GM21717 (cell line): ENCODE results near the gene CMSS1.

Source experiments
- ATAC-seq: cut with Tn5 transposase; IDR thresholded peaks from one replicate; pipeline ENCODE4 v1.9.1; 2021; ENCODE audit warnings: mild to moderate bottlenecking, moderate library complexity; ENCODE audit not compliant: unreplicated experiment

The CMSS1 gene

GRCh38 chr3:99873269-99874102, 55.8 kb downstream of the CMSS1 start:
- no peak for ATAC-seq

- ATAC-seq, result no peak
These were observed 56.8 kb downstream of the CMSS1 start for GRCh38 chr3:99874237-99875002.

- ATAC-seq, result no peak
These were observed 57.9 kb downstream of the CMSS1 start for GRCh38 chr3:99875581-99875928.

- peak; percentile 78 for ATAC-seq
These were observed 58.5 kb downstream of the CMSS1 start for GRCh38 chr3:99875929-99876841.

- no peak for ATAC-seq
These were observed 59.4 kb downstream of the CMSS1 start for GRCh38 chr3:99877031-99877579.

GRCh38 chr3:99878005-99878404, 60.3 kb downstream of the CMSS1 start:
- ATAC-seq, result peak; percentile 66

GRCh38 chr3:99879275-99879674, 61.6 kb downstream of the CMSS1 start:
- ATAC-seq, result no peak

- no peak for ATAC-seq
These were observed 63.5 kb downstream of the CMSS1 start for GRCh38 chr3:99881121-99881524.

GRCh38 chr3:99882436-99883137, 64.9 kb downstream of the CMSS1 start:
- ATAC-seq, result no peak

GRCh38 chr3:99883138-99883461, 65.4 kb downstream of the CMSS1 start:
- no peak for ATAC-seq

- no peak for ATAC-seq
These were observed 66.0 kb downstream of the CMSS1 start for GRCh38 chr3:99883693-99884092.

GRCh38 chr3:99884484-99884883, 66.8 kb downstream of the CMSS1 start:
- no peak for ATAC-seq

- ATAC-seq, result no peak
These were observed 67.4 kb downstream of the CMSS1 start for GRCh38 chr3:99885085-99885484.

- ATAC-seq, result no peak
These were observed 68.2 kb downstream of the CMSS1 start for GRCh38 chr3:99885851-99886250.

GRCh38 chr3:99891610-99892285, 74.1 kb downstream of the CMSS1 start:
- ATAC-seq, result no peak

- ATAC-seq, result no peak
These were observed 74.7 kb downstream of the CMSS1 start for GRCh38 chr3:99892332-99892731.

- ATAC-seq, result no peak
These were observed 77.6 kb downstream of the CMSS1 start for GRCh38 chr3:99895131-99895696.

GRCh38 chr3:99895703-99896441, 78.2 kb downstream of the CMSS1 start:
- ATAC-seq, result no peak

- ATAC-seq, result no peak
These were observed 78.8 kb downstream of the CMSS1 start for GRCh38 chr3:99896482-99896881.
